ENCODE measurements around the gene RFX5.

The RFX5 gene

GRCh38 chr1:151373196-151373595 lies 26.1 kb upstream of the RFX5 start:
- Histone ChIP-seq H3K4me3 (replicated peaks; ENCODE audit: insufficient read depth, low read length) (no peak overlapping the region), H3K27ac (replicated peaks) (no peak overlapping the region), H3K27me3 (ENCODE audit: insufficient read depth, poor library complexity, severe bottlenecking) (no peaks in the 10 kb centered on the region)
- DNase-seq (ENCODE audit: low read depth in 1 of 2, low spot score in 1 of 2) = no peak
- TF ChIP-seq SPI1 (IDR thresholded peaks at IDR 0.05; ENCODE audit: borderline replicate concordance, low read depth) = no peak
- no peak for TF ChIP-seq POLR2AphosphoS5 (IDR thresholded peaks at IDR 0.05; ENCODE audit: low read depth)
- TF ChIP-seq, protein P1, sequence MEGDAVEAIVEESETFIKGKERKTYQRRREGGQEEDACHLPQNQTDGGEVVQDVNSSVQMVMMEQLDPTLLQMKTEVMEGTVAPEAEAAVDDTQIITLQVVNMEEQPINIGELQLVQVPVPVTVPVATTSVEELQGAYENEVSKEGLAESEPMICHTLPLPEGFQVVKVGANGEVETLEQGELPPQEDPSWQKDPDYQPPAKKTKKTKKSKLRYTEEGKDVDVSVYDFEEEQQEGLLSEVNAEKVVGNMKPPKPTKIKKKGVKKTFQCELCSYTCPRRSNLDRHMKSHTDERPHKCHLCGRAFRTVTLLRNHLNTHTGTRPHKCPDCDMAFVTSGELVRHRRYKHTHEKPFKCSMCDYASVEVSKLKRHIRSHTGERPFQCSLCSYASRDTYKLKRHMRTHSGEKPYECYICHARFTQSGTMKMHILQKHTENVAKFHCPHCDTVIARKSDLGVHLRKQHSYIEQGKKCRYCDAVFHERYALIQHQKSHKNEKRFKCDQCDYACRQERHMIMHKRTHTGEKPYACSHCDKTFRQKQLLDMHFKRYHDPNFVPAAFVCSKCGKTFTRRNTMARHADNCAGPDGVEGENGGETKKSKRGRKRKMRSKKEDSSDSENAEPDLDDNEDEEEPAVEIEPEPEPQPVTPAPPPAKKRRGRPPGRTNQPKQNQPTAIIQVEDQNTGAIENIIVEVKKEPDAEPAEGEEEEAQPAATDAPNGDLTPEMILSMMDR (IDR thresholded peaks at IDR 0.05; ENCODE audit: insufficient read depth, low read length) = no peak
- no peak for TF ChIP-seq GABPA (IDR thresholded peaks at IDR 0.05; ENCODE audit: low read depth)
- no peak for TF ChIP-seq REST (IDR thresholded peaks at IDR 0.05; ENCODE audit: insufficient replicate concordance, low read depth)

DNA sequence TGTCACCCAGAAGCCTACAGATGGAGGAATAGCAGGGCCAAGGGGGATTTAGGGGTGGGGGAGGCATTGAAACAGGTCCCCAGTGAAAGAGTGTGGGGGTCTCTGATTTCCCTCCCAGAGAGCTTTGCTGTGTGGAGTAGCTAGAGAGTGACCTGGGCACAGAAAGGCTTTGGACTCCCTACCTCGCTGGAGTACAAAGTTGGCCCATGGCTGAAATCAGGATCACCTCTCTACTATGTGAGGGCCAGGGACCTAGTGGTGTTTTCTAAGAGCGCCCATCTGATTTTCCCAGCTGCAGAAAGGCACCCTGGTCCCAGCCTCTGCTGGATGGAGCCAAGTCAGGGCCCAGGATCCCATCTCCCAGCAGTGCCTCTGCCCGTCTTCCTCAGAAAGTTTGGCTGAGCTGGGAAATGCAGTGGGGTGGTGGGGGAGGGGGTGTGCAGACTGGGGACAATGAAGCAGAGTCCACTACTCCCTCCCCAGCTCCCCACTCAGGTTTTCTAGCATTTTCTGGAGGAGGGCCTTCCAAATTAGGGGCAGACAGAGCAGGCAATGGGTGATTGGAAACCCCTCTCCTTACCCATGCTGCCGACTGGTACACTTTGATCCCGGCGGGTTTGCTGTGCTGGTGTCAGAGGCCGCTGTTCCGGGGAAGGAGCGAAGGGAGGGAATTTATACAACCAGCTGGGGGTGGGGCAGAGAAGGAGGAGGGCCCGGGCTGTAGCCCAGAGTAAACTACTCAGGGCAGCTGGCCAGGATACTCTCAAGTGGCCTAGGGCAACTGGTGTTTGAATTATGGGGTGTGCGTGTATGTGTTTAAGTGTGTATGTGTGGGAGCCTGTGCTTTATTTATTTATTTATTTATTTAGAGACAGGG lies 25.2 kb upstream of the RFX5 start, which contains the start of gene SELENBP1:
Gene SELENBP1, minus strand, starts transcription at position 648 of the 877 bp plus-strand sequence. Its CDS starts 64 bp downstream, at position 584.
- Histone ChIP-seq H3K27ac (replicated peaks) (no peak within 1 kb of the TSS), H3K27me3 (ENCODE audit: insufficient read depth, poor library complexity, severe bottlenecking) (no peaks in the 10 kb centered on the region), H3K4me3 (replicated peaks; ENCODE audit: insufficient read depth, low read length) (no peak within 1 kb of the TSS)
- DNase-seq (ENCODE audit: low read depth in 1 of 2, low spot score in 1 of 2) = no peak
- TF ChIP-seq GABPA (IDR thresholded peaks at IDR 0.05; ENCODE audit: low read depth) (no peak), POLR2AphosphoS5 (IDR thresholded peaks at IDR 0.05; ENCODE audit: low read depth) (no peak), REST (IDR thresholded peaks at IDR 0.05; ENCODE audit: insufficient replicate concordance, low read depth) (no peak), SPI1 (IDR thresholded peaks at IDR 0.05; ENCODE audit: borderline replicate concordance, low read depth) (no peak)
- TF ChIP-seq, protein P1 (IDR thresholded peaks at IDR 0.05; ENCODE audit: insufficient read depth, low read length) = no peak

GRCh38 chr1:151371370-151372057 lies 24.5 kb upstream of the RFX5 start:
- Histone ChIP-seq H3K27ac (replicated peaks) (no peak overlapping the region), H3K27me3 (ENCODE audit: insufficient read depth, poor library complexity, severe bottlenecking) (no peaks in the 10 kb centered on the region), H3K4me3 (replicated peaks; ENCODE audit: insufficient read depth, low read length) (no peak overlapping the region)
- peak; percentile 14 to 38 for DNase-seq (ENCODE audit: low read depth in 1 of 2, low spot score in 1 of 2)
- TF ChIP-seq REST (IDR thresholded peaks at IDR 0.05; ENCODE audit: insufficient replicate concordance, low read depth) = no peak
- TF ChIP-seq, protein P1 (IDR thresholded peaks at IDR 0.05; ENCODE audit: insufficient read depth, low read length) = no peak
- no peak for TF ChIP-seq SPI1 (IDR thresholded peaks at IDR 0.05; ENCODE audit: borderline replicate concordance, low read depth)
- no peak for TF ChIP-seq GABPA (IDR thresholded peaks at IDR 0.05; ENCODE audit: low read depth)
- no peak for TF ChIP-seq POLR2AphosphoS5 (IDR thresholded peaks at IDR 0.05; ENCODE audit: low read depth)
